ENCODE results near the gene MRPL1.

MRPL1 gene

GRCh38 chr4:77865259-77865658 is 2.6 kb downstream of the MRPL1 start:
- peak overlapping the region; percentile 32 for H3K27ac Mint-ChIP-seq
- H3K4me3 Mint-ChIP-seq, result no peak overlapping the region
- ATAC-seq (replicated peaks), result no peak
- peaks cover 26 to 52% of the 10 kb centered on the region in 2 donors for H3K4me1 Mint-ChIP-seq
- peaks cover 20 to 43% of the 10 kb centered on the region in 2 donors for H3K36me3 Mint-ChIP-seq
- H3K9me3 Mint-ChIP-seq, result no peaks in the 10 kb centered on the region
- no peaks in the 10 kb centered on the region for H3K27me3 Mint-ChIP-seq
- no peak for DNase-seq

DNA sequence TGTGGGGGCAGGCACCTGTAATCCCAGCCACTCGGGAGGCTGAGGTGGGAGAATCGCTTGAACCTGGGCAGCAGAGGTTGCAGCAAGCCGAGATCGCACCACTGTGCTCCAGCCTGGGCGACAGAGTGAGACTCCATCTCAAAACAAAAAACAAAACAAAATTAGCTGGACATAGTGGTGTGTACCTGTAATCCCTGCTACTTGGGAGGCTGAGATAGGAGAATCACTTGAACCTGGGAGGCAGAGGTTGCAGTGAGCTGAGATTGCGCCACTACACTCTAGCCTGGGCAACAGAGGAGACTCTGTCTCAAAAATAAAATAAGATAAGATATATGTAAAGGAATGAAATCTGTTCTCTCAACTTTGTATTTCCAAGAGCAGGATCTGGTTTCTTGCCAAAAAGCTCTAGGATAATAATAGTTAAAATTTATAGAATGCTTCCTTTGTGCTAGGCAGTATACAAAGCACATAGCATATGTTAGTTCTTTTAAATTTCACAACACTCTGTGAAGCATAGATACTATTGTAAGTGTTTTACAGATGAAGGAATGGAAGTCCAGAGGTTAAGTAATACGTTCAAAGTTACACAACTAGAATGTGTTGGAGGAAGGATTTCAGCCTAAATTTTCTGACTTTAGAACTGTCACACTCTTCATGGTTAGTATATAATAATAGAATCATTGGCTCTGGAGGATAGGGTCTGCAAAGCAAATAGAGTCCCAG is 10.3 kb downstream of the MRPL1 start:
- no peak overlapping the region for H3K27ac Mint-ChIP-seq
- H3K4me3 Mint-ChIP-seq, result no peak overlapping the region
- no peak for DNase-seq
- no peak for ATAC-seq (replicated peaks)
- H3K27me3 Mint-ChIP-seq, result no peaks in the 10 kb centered on the region
- peaks cover 9 to 17% of the 10 kb centered on the region in 2 donors for H3K4me1 Mint-ChIP-seq
- H3K36me3 Mint-ChIP-seq, result peaks cover 29 to 40% of the 10 kb centered on the region in 2 donors
- H3K9me3 Mint-ChIP-seq, result no peaks in the 10 kb centered on the region

DNA sequence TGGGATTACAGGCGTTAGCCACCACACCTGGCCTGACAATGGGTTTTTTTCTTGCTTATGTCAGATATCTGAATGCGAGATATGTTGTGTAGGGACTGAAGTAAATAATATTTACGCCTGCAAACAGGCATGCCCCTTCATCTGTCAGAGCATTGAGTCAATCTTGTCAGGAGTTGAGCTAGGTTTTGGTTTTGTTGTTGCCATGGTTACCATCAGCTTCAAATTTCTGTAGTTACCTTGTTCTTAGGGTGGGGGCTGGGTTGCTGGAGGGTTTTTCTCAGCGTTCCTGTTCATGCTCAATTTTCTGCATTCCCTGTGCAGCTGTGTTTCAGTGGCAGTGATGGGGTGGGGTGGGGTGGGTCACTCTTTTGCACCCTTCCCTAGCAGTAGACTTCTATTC is 14.5 kb downstream of the MRPL1 start:
- ATAC-seq (replicated peaks) (no peak), DNase-seq (no peak)
- Mint-ChIP-seq H3K27ac (no peak overlapping the region), H3K4me1 (peaks cover 7 to 16% of the 10 kb centered on the region in 2 donors), H3K9me3 (no peaks in the 10 kb centered on the region), H3K4me3 (no peak overlapping the region), H3K27me3 (no peaks in the 10 kb centered on the region), H3K36me3 (peaks cover 38 to 50% of the 10 kb centered on the region in 2 donors)

DNA sequence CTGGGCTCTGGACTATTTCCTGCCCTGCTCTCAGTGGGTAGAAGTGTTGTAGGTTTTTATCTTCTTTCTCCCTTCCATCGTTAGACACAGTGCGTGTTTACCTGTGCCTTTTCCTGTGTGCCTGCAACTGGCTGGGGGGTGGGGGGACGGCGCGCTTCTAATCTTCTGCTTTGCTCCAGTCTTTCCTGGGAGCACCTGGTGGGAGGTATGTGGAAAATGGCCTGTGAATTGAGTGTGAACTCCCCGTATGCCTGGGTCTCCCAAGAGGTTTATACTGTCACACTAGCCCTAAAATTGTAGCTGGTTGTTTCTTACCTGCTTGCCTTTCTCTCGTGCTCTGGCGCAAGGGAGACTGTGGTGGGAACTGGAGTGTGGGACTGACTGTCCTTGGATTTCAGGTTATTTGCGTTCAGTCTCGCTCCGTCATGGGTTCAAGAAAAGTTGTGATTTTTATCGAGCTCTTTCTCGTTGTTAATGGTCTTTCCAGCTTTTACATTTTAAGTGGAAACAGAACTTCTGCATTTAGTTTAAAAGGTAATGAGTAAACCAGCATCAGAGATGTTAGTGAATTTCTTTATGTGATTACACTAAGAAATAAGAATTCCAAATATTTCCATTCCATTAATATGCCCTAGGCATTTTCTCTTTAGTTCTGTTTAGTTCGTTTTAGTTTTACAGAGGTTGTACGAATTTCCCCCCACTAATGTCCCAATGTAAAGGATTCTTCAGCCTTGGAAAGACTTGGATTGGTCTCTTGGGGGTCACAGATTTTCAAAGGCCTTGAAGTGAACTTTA is 15.3 kb downstream of the MRPL1 start:
- Mint-ChIP-seq H3K4me3 (peak overlapping the region in 1 of 2 donors; percentile 8), H3K27ac (no peak overlapping the region), H3K36me3 (peaks cover 38 to 53% of the 10 kb centered on the region in 2 donors), H3K9me3 (no peaks in the 10 kb centered on the region), H3K4me1 (peaks cover 7 to 16% of the 10 kb centered on the region in 2 donors), H3K27me3 (no peaks in the 10 kb centered on the region)
- no peak for DNase-seq
- ATAC-seq (replicated peaks), result no peak

- ATAC-seq (replicated peaks), result no peak
- H3K4me3 Mint-ChIP-seq, result no peak overlapping the region
- no peak for DNase-seq
- peaks cover 34 to 50% of the 10 kb centered on the region in 2 donors for H3K36me3 Mint-ChIP-seq
- H3K27ac Mint-ChIP-seq, result no peak overlapping the region
- peaks cover 7 to 16% of the 10 kb centered on the region in 2 donors for H3K4me1 Mint-ChIP-seq
- no peaks in the 10 kb centered on the region for H3K9me3 Mint-ChIP-seq
- no peaks in the 10 kb centered on the region for H3K27me3 Mint-ChIP-seq
These were observed 18.2 kb downstream of the MRPL1 start for GRCh38 chr4:77880784-77881183.

- Mint-ChIP-seq H3K9me3 (no peaks in the 10 kb centered on the region), H3K27ac (no peak overlapping the region), H3K36me3 (peaks cover 33 to 48% of the 10 kb centered on the region in 2 donors), H3K4me1 (peaks cover 7 to 16% of the 10 kb centered on the region in 2 donors), H3K27me3 (no peaks in the 10 kb centered on the region), H3K4me3 (no peak overlapping the region)
- ATAC-seq (replicated peaks), result no peak
- DNase-seq, result no peak
These were observed 19.0 kb downstream of the MRPL1 start for GRCh38 chr4:77881460-77882295.

GRCh38 chr4:77893451-77893850 is 30.8 kb downstream of the MRPL1 start:
- Mint-ChIP-seq H3K4me3 (peak overlapping the region in 1 of 2 donors; percentile 32), H3K9me3 (no peaks in the 10 kb centered on the region), H3K27ac (no peak overlapping the region), H3K36me3 (peaks cover 37 to 57% of the 10 kb centered on the region in 2 donors), H3K4me1 (peaks cover 22 to 43% of the 10 kb centered on the region in 2 donors), H3K27me3 (no peaks in the 10 kb centered on the region)
- ATAC-seq (replicated peaks), result peak; percentile 61 to 67
- no peak for DNase-seq

- Mint-ChIP-seq H3K4me1 (peaks cover 16 to 25% of the 10 kb centered on the region in 2 donors), H3K9me3 (no peaks in the 10 kb centered on the region), H3K36me3 (peaks cover 42 to 58% of the 10 kb centered on the region in 2 donors), H3K27ac (peak overlapping the region; percentile 10), H3K4me3 (peak overlapping the region in 1 of 2 donors; percentile 31), H3K27me3 (no peaks in the 10 kb centered on the region)
- no peak for DNase-seq
- ATAC-seq (replicated peaks), result no peak
These were observed 37.0 kb downstream of the MRPL1 start for GRCh38 chr4:77899607-77900006.

GRCh38 chr4:77903186-77903585 is 40.6 kb downstream of the MRPL1 start:
- no peak for DNase-seq
- peaks cover 43 to 54% of the 10 kb centered on the region in 2 donors for H3K36me3 Mint-ChIP-seq
- H3K4me3 Mint-ChIP-seq, result no peak overlapping the region
- peaks cover 8 to 17% of the 10 kb centered on the region in 2 donors for H3K4me1 Mint-ChIP-seq
- no peak for ATAC-seq (replicated peaks)
- H3K9me3 Mint-ChIP-seq, result no peaks in the 10 kb centered on the region
- no peaks in the 10 kb centered on the region for H3K27me3 Mint-ChIP-seq
- H3K27ac Mint-ChIP-seq, result no peak overlapping the region

DNA sequence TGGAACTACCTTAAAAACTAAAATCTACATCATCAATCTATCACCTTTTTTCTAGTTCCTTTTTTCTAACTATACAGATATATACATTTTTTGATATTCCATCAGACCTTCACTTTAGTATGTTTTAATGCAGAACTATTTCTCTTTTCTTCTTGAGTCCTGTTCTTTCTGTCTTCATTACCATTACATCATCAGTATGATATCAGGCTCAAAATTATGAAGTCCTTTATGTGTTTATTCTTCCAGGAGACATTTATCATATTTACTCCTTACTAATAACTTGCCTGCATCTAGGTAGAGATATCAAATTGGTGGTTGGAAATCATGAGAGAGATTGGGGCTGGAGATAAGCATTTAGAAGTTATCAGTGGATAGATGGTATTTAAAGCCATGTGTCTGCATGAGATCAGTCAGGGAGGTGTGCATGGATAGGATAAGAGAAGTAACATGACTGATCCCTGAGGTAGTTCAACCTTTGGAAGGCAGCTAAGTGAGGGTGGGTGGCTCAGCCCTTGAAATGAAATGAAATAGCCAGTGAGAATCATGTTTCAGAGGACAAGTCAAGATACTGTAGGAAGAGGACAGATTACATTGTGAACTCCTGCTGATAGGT is 43.1 kb downstream of the MRPL1 start:
- Mint-ChIP-seq H3K4me3 (no peak overlapping the region), H3K36me3 (peaks cover 31 to 39% of the 10 kb centered on the region in 2 donors), H3K9me3 (no peaks in the 10 kb centered on the region), H3K27ac (no peak overlapping the region), H3K27me3 (no peaks in the 10 kb centered on the region), H3K4me1 (peaks cover 0 to 14% of the 10 kb centered on the region in 2 donors)
- DNase-seq (no peak), ATAC-seq (replicated peaks) (no peak)

DNA sequence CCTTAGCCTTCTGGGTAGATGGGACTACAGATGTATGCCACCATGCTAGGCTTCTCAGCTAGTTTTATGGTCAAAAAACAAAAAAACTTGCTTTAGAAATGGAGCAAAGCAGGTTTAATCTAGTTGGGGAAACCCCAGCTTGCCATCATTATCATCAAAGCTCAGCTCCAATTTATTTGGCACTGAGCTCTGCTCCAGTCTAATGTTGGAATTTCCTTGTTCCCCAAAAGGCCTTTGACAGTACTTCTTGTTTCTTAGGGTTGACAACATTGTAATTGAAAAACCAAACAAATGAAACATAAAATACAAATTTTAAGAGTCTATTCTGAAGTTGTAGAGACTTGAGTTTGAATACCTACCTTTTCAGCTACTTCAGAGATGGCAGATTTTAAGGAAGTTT is 48.0 kb downstream of the MRPL1 start:
- H3K27ac Mint-ChIP-seq, result no peak overlapping the region
- H3K4me3 Mint-ChIP-seq, result no peak overlapping the region
- H3K4me1 Mint-ChIP-seq, result peaks cover 9 to 26% of the 10 kb centered on the region in 2 donors
- H3K27me3 Mint-ChIP-seq, result no peaks in the 10 kb centered on the region
- peaks cover 33 to 59% of the 10 kb centered on the region in 2 donors for H3K36me3 Mint-ChIP-seq
- H3K9me3 Mint-ChIP-seq, result no peaks in the 10 kb centered on the region
- no peak for ATAC-seq (replicated peaks)
- DNase-seq, result no peak

GRCh38 chr4:77911091-77911490 is 48.5 kb downstream of the MRPL1 start:
- Mint-ChIP-seq H3K4me3 (no peak overlapping the region), H3K4me1 (peaks cover 9 to 22% of the 10 kb centered on the region in 2 donors), H3K27me3 (no peaks in the 10 kb centered on the region), H3K36me3 (peaks cover 30 to 56% of the 10 kb centered on the region in 2 donors), H3K9me3 (no peaks in the 10 kb centered on the region), H3K27ac (no peak overlapping the region)
- DNase-seq, result no peak
- ATAC-seq (replicated peaks), result no peak

DNA sequence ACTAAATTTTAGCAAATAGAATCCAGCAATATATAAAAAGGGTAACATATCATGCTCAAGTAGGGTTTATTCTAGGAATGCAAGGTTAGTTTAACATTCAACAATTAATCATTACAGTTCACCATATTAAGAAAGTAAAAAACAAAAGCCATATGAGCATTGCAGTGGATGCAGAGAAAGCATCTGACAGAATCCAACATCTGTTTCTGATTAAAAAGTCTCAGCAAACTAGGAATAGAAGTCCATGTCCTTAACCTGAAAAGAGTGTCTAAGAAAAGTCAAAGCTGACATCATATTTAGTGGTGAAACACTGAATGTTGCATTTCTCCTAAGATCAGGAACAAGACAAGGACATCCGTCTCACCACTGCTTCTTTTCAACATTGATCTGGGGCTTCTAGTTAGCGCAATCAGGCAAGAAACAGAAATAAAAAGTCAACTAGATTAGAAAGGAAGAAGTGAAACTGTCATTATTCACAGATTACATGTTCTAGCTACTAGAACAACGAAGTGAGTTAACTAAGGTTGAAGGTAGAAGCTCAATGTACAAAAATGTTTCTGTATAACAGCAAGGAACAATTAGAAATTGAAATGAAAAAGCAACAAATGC is 49.3 kb downstream of the MRPL1 start:
- Mint-ChIP-seq H3K4me1 (peaks cover 10 to 23% of the 10 kb centered on the region in 2 donors), H3K36me3 (peaks cover 28 to 54% of the 10 kb centered on the region in 2 donors), H3K9me3 (no peaks in the 10 kb centered on the region), H3K27ac (no peak overlapping the region), H3K27me3 (no peaks in the 10 kb centered on the region), H3K4me3 (peak overlapping the region in 1 of 2 donors; percentile 41)
- DNase-seq (no peak), ATAC-seq (replicated peaks) (peak; percentile 59)

Data from stimulated activated naive B cell treated with anti-CD40 and anti-IgM and Interleukin-4, amounts not matched to agents 10 μg/mL and 1 μg/mL and 100 μg/mL, for 72 hours (primary cell).